Ramos (cell line): Measurements from ENCODE around the gene MAEL.

Source experiments
- in situ Hi-C: fragments of 300-500 bp; cut with MboI; formaldehyde crosslinking; loops from one replicate; pipeline ENCODE4 v1.14.3; 2022; ENCODE audit warnings: low sequenced_read_pairs; ENCODE audit not compliant: unreplicated experiment

MAEL gene

DNA sequence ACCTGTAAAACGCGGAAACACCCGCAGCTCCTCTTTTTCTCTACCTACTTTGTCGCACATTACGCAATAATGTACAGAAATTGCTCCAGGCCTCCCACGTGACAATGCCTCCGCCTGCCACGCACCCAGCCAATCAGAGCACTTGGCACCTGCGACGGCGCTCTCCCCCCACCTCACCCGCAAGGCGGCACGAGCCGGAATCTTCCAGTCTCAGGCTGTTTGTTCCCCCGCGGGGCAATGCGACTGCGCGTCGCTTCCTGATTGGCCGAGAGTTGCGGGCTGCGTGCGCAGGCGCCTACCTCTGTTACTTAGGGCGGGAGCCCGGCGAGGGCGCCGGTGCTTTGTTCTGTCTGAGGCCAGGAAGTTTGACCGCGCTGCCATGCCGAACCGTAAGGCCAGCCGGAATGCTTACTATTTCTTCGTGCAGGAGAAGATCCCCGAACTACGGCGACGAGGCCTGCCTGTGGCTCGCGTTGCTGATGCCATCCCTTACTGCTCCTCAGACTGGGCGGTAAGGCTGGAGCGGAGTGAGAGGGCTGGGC lies at the start of gene MAEL:
TSS of gene MAEL (plus strand) at position 307 of the 542 bp plus-strand sequence. CDS start at position 380, 73 bp downstream.
- in situ Hi-C loops = no loop called here

DNA sequence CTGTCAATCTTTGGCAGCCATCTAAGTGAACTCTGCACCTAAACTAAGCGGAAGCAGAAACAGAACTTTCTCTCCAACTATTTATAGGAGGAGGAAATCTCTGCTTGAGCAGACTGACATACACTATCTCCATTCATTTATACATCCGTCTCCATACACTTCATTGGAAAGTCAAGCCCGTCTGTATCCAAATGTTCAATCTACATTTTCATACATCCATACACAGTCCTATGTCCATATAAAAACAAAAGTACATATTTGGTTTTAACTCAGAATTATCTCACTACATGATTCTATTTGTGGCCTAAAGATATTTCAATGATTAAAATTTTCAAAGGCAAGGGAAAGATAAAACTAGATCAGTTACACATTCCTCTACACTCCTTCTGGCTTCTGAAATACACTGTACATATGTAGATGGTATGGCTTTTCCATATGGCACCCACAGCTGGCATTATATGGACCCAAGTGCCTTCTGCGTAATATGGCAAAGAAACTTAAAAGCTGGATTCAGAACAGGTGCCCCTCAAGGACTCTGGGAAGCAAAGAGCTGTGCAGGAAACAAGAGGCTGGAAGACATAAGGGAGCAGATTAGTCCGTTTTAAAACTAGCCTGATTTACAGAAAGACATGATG lies 49.2 kb upstream of the MAEL start:
- in situ Hi-C loops = no loop called here

DNA sequence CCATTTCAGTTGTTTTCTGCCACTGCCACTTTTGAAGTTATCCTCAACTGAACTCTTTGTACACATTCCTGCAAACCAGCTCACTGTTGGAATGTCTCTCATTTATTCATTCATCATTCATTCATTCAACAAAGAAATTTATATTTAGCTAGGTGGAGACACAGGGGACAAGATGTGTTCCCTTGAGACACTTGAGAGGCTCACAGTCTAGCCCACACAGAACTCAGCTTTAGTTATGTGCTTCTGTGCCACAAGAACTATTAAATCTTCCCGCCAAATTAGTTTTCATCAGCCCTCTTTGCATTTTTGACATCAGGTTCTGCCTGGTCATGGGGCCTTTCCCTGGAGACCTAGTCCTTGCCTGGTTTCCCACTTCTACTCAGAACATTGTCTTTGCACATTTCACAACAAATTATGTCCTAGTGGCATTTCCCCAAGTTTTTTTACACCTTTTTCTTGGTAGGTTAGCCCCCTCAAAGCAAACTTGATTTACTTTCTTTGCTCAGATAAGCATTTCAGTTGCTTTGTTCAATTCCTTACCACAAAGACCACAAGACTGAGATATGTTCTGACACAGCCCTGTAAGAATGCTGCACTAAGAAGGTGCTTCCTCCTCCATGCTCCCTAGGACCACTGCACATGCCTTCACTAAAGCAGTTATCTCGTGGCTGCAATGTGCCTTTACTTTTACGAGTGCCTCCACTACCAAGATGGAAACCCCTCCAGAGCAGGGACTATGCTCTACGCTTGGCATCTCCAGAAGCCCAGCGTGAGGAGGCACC lies 44.7 kb upstream of the MAEL start:
- in situ Hi-C loops = no loop called here

DNA sequence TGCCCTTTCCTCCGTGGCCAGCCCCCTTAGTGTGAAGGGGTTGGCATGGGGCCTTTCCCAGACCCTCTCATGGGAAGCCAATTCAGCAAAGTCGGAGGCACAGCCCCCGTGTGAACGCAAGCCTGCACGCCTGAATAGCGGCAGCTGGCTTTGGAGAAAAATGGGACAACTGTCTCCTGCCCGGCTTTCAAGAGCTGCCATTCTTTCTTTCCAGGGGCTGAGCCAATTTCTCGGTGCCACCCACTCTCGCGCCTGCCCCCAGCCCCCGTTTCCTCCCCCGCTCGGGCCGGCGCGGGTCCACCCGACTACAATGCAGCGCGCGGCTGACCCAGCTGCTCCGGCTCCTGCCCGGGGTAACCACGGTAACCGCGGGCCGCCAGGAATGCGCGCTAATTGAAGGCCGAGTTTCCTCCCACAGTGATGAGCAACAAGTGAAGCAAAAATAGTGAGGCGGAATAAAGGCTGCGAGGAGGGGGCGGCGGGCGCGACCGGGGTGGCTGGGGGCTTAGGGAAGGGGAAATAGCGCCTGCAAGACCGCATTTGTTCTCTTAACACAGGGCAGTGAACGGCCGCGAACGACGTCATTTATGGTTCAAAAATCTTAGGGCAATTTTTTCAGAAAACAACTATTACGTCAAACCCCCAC lies 41.6 kb upstream of the MAEL start:
- in situ Hi-C loops = no loop called here

DNA sequence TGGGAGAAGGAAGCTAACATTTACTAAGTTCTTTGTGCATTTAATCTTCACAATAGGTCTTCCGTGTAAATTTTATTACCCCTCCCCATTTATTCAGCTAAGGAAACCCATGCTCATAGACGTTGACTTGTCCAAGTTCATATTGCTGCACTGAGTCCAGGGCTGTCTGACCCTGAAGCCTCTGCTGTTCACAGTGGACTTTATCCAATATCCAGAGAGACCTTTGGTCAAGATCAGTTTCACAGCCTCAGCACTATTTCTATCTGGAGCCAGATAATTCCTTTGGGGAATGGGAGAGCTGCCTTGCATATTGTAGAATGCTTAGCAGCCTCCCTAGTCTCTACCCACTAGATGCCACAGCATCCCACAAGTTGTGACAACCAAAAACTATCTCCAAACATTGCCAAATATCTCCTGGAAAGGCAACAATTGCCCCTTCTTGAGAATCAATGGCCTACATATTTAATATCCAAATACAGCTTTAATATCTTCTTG lies 40.2 kb upstream of the MAEL start:
- in situ Hi-C loops = no loop called here

DNA sequence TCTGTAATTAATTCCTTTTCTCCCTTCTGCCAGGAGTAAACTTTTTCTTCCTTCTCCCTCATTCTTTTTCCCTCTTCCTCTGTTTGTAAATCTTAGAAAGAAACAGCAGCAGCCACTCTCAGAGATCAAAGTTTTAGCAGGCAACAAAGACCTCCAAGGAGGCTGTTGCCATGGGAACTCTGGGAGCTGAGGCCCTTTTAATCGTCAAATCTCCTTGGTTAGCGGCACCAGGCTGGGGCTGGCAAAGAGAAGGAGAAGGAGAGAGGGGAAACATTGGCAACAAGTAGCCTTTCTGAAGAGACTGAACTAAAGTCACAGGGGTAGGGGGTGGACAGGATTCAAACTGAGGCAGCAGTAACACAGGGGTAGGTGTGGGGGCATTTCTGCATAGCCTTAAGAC lies 38.9 kb upstream of the MAEL start:
- in situ Hi-C loops = no loop called here

DNA sequence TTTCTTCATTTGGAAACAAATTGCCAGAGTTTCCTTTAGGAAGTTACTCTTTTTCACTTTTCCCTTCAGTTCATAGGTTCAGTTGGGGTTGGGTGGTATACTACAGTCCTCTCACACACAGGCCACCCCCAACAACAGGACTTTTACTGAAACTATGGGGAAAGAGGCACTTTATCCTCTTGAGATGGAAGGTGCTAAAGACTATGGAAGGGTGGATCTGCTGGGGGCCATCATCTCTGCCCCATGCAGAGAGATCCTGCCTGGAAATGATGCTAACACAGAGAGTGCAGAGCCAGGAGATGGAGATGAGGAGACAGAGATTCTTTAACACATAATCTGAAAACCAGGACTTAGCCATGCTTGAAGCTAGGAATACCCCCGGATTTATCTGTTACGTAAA lies 38.0 kb upstream of the MAEL start:
- in situ Hi-C loops = no loop called here

DNA sequence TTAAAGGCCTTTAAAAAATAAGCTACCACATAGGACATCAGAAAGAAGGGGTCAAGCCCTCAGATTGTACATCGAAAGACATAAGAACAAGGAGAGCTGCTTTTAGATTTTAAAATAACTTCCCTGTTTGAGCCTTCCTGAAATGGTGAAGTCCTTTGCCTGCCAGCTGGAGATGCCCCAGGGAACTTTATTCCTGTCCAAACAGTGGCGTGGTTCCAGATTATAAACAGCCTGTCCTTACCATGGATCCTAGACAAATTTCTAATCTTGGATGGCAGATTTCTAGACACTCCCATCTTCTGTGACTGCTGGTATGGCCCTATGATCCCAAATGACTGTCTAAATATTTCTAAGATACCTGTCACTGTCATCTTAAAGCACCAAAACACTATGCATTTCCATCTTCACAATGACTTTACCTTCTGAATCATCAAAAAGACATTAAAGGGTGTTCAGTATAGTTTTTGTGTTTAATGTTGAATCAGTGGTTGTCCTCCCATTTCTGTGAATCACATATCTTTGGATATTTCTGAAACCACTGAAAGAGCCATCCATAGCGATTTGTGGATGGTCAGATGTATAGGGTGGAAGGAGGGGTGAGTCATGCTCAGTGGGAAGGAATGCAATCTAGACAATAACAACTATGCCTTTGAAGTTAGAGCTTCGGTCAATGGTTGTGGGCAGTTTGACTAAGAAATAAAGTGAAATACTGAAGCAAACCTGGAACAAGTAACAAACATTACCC lies 36.9 kb upstream of the MAEL start:
- in situ Hi-C loops = no loop called here

DNA sequence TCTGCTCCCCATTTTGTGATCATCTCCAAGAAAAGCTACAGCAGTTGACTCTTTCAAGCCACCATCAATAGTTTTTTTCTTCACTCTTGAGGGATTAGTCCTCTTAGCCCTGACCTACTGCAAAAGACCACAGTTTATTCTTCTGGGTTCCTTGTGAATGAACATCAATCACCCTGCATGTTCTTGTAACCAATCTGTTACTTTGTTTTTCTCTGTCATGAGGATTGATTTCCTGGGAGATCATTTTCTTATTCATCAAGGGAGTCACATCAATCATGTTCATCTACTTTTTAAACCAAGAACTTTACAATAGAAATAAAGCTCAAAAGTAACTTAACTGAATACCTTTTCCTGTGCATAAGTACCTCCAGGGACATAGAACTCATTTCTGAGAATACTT lies 35.6 kb upstream of the MAEL start:
- in situ Hi-C loops = no loop called here

DNA sequence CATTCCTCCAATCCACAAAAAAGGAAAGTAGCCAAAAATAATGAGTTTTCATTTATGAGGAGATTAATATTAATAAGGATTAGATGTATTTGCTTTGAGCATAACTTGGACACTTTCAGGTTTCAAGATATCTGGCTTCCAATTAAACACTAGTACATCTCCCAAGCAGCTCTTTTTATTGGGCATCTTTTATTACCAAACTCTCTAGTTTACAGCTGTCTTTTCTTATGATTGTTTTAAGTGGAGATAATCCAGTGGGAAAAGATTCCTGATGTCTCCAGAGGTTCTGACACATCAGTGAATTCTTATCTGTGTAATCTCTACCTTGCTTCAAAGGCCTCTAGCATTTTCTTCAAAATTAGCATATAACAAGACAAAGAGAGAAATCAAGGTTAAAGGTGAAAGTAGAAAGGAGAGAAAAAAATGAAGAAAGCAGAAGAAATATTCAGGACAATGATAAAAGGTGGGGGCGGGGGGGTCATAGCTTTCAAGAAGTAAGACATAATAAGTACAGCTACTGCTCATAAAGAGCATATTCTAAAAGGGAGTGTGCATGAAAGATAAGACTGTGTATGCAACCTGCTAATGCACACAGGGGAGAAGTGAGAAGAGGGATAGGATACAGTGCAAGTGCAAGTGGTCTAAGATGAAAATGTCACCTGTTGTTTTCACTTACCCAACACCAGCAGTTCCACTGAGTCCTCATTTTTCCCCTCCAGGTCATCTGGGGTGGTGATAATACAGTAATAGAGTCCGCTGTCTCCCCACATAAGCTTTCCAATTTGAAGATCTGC lies 32.8 kb upstream of the MAEL start:
- in situ Hi-C loops = no loop called here

DNA sequence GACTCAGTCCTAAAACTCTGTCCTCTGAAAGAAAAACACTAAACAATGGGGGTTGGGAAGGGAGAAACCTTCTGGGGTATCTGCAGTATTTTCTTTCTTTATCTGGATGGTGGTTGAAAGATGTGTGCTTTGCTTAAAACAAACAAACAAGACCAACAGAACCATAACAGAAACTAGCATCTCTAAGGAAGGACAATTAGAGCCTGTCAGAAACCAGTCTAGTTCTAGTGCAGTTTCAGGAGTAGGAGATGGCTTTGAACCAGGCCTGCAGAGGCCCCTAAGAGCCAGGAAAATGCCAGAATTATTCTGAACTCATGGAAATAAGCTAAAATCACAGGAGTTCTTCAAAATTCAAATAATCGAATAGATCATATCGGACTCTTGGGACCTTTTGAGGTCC lies 32.2 kb upstream of the MAEL start:
- in situ Hi-C loops = no loop called here

DNA sequence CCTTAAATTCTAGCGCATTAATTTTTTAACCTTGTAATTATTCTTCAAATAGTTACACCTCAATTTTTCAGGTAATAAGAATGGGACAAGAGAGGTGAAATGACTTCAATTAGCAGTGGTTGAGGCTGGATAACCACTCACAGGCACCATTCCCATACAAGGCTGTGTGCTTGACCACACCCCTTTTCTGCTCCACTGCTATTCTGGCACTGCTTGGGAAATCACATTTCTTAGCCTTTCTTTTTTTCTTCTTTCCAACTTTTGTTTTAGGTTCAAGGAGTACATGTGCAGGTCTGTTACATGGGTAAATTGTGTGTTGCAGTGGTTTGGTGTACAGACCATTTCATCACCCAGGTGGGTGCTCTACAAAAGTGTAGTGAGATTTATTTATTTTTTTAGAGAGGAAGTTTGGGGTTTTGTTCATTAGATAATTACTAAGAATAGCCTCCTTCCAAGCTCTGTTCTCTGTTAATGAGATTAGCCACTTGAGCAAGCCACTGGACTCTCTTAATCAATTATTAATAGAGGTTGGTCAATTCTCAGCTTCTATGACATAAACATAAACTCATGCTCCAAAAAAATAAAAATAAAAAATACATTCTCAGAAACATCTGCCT lies 28.1 kb upstream of the MAEL start:
- in situ Hi-C loops = no loop called here

DNA sequence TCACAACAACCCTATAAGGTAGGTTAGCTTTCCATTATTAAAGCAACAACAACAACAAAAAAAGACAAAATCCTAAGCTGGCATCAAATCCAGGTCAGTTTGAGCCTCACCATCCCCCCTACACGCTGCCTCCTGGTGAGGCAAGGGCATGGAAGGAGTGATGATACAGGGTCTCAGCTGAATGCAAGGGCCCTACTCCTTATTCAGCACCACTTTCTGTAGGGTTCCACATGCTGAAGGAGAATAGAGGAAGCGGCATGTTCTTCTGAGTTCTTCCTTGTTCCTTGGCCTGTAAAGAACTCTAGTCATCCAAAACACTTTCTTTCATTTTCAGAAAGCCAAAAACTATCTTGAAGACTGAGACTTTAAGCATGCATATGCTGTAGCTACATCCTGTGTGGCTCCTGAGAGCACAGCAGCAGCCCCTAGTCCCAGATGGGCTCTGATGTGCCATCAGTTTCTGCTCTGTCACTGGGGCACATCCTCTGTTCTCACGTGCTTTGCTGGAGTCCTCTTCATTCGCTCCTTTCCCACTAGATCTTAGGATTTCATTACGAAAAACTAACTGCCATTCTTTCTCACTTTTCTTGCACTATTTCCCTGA lies 19.9 kb upstream of the MAEL start:
- in situ Hi-C loops = no loop called here

DNA sequence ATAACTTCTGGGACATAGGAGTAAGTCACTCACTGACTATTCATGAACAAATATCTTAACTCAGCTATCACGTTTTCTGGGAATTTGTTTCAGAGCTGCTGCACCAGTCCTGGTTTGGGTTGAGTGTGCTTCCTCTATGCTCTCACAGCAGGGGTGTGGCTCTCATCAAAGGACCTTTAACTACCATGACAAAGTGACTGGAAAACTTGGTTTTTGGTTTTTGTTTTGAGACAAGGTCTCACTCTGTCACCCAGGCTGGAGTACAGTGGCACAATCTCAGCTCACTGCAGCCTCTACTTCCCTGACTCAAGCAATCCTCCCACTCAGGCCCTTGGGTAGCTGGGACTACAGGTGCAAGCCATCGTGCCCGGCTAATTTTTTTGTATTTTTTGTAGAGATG lies 17.8 kb upstream of the MAEL start:
- in situ Hi-C loops = no loop called here

DNA sequence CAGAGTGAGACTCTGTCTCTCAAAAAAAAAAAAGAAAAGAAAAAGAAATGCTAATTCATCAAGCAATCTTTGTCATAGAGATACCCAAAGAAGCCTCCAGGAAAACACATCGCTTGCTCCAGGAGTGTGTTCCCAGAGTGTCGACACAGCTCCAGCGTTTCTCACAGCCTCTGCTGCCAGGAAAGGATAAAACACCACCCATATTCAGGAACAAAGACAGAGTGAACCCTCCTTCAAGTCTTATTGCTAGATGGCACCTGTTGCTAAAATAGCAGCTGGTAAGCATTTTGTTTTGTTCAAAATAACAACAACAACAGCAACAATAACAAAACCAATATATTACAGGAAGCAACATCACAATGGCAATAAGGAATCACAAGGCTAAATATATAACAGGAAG lies 16.9 kb upstream of the MAEL start:
- in situ Hi-C loops = no loop called here

DNA sequence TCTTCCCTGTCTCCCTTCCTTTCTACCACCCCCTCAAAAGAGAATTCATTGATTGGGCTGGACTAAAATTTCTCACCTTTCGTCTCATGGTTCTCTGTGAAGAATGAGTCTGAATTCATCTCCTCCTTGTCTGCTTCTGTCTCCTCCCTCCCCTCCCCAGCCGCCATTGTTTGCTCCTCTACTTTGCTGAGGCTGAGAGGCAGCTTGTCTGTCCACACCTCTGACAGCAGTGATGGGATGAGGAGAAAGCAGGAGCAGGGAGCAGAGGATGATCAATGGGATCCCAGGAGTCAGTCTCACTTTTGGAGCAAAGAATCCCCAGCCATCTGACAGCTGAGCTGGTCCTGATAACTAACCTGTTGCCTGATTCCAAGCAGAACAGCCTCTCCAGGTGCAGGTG lies 16.3 kb upstream of the MAEL start:
- in situ Hi-C loops = no loop called here

DNA sequence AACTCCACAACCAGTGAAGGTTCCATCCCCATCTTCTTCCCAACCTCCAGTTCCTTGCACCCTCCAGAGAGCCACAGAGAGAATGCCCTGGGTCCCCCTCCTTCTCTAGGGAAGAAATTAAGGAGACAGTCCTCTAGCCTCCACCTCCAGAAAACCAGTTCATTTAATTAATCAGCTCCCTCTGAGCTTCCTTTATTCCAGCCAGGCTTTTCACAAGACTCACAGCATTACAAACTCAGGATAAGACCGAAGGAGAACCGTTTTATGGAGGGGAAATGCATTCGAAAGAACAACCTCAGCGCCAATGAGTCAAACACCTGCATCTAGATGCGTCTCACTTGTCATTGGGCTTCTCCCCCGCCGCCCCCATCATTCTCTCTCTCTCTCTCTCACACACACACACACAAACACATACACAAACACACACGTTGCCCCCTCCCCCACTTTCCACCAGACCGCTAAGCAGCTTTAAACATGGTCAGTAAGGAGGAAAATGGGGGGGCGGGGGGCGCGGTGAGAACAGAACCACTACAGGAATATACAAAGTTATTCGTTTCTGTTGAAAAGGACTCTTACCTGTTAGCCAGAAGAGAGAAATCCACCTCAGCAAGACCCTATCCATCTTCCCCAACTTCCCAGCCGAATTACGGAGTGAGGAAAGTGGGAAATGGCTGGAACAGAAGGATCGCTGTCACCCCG lies 14.3 kb upstream of the MAEL start:
- in situ Hi-C loops = no loop called here
